ENCODE results near the gene KCNQ5.

GRCh38 chr6:73204252-73204651, 582.4 kb downstream of the KCNQ5 start:
- TF ChIP-seq POLR2AphosphoS5 (IDR thresholded peaks at IDR 0.05; ENCODE audit: borderline replicate concordance, low read depth, low read length) (no peak), EZH2 (IDR thresholded peaks at IDR 0.05) (no peak)
